ENCODE measurements around the gene ABCD2. TPM values are rescaled to one million over a fixed set of nuclear protein-coding genes. Genes with fewer than 3 reads are reported as not detected.

Gene ABCD2
- polyA plus RNA-seq, 1 experiment, result not detected

GRCh38 chr12:39575498-39575875 lies 44.1 kb downstream of the ABCD2 start:
- POLR2A ChIA-PET, result no interaction called here

DNA sequence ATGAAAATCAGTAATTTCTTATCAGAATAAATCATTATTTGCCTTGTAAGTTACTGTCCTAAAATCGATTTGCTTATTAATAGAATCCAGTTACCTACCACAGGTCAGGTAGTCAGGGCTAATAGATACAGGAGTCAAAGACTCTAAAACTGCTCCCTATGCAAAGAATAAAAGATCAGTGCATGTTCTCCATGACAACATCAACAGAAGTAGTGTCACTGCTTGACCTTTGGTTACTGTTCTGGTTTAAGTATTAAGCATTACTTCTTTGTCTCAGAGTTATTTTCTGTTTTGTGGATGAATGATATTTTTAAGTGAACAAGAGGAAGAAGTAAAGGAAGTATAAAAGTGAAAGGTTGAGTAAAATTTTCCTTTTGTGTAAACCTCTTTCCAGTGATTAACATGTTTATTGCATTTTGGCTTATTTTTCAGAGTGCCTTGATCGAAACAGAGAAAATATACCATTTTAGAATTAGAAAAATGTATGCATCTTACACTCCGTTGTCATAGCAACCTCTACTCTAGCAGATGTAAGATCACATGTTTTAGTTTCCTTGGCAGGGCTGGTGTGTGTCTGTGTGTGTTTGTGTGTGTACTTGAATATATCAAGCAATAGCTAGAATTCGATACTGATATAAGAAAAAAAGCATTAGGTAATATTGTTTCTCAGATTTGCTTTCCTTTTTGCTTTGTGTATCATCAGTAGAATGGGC lies 44.7 kb downstream of the ABCD2 start:
- TF ChIP-seq, protein P1, sequence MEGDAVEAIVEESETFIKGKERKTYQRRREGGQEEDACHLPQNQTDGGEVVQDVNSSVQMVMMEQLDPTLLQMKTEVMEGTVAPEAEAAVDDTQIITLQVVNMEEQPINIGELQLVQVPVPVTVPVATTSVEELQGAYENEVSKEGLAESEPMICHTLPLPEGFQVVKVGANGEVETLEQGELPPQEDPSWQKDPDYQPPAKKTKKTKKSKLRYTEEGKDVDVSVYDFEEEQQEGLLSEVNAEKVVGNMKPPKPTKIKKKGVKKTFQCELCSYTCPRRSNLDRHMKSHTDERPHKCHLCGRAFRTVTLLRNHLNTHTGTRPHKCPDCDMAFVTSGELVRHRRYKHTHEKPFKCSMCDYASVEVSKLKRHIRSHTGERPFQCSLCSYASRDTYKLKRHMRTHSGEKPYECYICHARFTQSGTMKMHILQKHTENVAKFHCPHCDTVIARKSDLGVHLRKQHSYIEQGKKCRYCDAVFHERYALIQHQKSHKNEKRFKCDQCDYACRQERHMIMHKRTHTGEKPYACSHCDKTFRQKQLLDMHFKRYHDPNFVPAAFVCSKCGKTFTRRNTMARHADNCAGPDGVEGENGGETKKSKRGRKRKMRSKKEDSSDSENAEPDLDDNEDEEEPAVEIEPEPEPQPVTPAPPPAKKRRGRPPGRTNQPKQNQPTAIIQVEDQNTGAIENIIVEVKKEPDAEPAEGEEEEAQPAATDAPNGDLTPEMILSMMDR (IDR thresholded peaks at IDR 0.05; ENCODE audit: insufficient read depth, low read depth, low read length), result no peak
- Histone ChIP-seq H3K4me3 (ENCODE audit: low read depth, low read length) (no peak overlapping the region), H3K27me3 (ENCODE audit: control insufficient read depth, insufficient read depth, low read length) (no peaks in the 10 kb centered on the region), H3K36me3 (ENCODE audit: control insufficient read depth, insufficient read depth, low read length) (no peaks in the 10 kb centered on the region)
- DNase-seq (ENCODE audit: low read depth), result no peak
- POLR2A ChIA-PET, result no interaction called here
- CTCF ChIA-PET, result no interaction called here

More at GRCh38 chr12:39575498-39575875, 44.1 kb downstream of the ABCD2 start:
- CTCF ChIA-PET, result no interaction called here
- Histone ChIP-seq H3K27me3 (ENCODE audit: control insufficient read depth, insufficient read depth, low read length) (no peaks in the 10 kb centered on the region), H3K4me3 (ENCODE audit: low read depth, low read length) (no peak overlapping the region), H3K36me3 (ENCODE audit: control insufficient read depth, insufficient read depth, low read length) (no peaks in the 10 kb centered on the region)
- no peak for DNase-seq (ENCODE audit: low read depth)
- TF ChIP-seq, protein P1 (IDR thresholded peaks at IDR 0.05; ENCODE audit: insufficient read depth, low read depth, low read length), result no peak

DNA sequence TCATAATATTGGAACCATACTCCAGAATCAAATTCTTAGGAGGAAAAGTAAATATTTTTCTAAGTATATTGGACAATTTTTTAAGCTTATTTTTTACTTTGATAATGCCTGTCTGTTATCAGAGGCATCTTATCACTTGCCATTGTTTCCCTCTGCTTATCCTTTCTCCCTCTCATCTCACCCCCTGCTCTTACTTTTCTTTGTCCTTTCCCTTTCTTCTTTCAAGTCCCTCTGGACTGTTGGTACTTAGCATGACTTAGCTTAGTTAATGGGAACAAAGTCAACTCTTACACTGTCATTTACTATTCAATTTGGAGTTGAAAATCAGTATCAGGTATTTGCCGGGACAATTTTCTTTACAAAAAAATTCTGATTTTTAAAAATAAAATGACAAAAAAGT lies 45.2 kb downstream of the ABCD2 start:
- H3K27me3 ChIP-seq (ENCODE audit: control insufficient read depth, insufficient read depth, low read length), result no peaks in the 10 kb centered on the region
- TF ChIP-seq, protein P1 (IDR thresholded peaks at IDR 0.05; ENCODE audit: insufficient read depth, low read depth, low read length), result no peak
- CTCF ChIA-PET, result interaction anchor here (0.6 kb wide), 1 partner anchor 31 kb away, joined by 3 read pairs; no protein-coding TSS in a partner anchor
- no peak for DNase-seq (ENCODE audit: low read depth)
- no peaks in the 10 kb centered on the region for H3K36me3 ChIP-seq (ENCODE audit: control insufficient read depth, insufficient read depth, low read length)
- no peak overlapping the region for H3K4me3 ChIP-seq (ENCODE audit: low read depth, low read length)
- POLR2A ChIA-PET, result no interaction called here

GRCh38 chr12:39573971-39574370 lies 45.6 kb downstream of the ABCD2 start:
- ChIA-PET CTCF (interaction anchor here (0.6 kb wide), 1 partner anchor 31 kb away, joined by 3 read pairs; no protein-coding TSS in a partner anchor), POLR2A (no interaction called here)
- DNase-seq (ENCODE audit: low read depth), result no peak
- H3K27me3 ChIP-seq (ENCODE audit: control insufficient read depth, insufficient read depth, low read length), result no peaks in the 10 kb centered on the region
- H3K36me3 ChIP-seq (ENCODE audit: control insufficient read depth, insufficient read depth, low read length), result no peaks in the 10 kb centered on the region
- TF ChIP-seq, protein P1 (IDR thresholded peaks at IDR 0.05; ENCODE audit: insufficient read depth, low read depth, low read length), result no peak
- no peak overlapping the region for H3K4me3 ChIP-seq (ENCODE audit: low read depth, low read length)

DNA sequence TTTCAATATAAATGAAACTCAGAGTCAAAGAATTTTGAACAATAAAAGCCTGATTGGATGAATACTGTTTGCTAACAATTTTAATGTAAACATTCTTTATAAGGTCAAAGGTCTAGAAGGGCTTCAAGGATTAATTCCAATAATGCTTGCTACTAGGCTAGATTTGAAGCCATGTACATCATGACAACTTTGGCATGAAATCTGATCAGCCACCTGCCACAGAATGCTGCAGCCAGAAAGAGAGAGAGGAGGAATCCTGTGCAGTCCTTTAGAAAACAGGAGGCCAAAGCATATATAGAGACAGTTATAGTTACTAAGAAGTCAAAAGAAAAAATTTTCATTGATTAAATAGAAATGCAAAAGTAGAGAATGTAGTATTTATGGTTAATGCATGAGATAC lies 47.1 kb downstream of the ABCD2 start:
- TF ChIP-seq, protein P1 (IDR thresholded peaks at IDR 0.05; ENCODE audit: insufficient read depth, low read depth, low read length), result no peak
- ChIA-PET POLR2A (no interaction called here), CTCF (no interaction called here)
- H3K36me3 ChIP-seq (ENCODE audit: control insufficient read depth, insufficient read depth, low read length), result no peaks in the 10 kb centered on the region
- H3K27me3 ChIP-seq (ENCODE audit: control insufficient read depth, insufficient read depth, low read length), result no peaks in the 10 kb centered on the region
- H3K4me3 ChIP-seq (ENCODE audit: low read depth, low read length), result no peak overlapping the region
- DNase-seq (ENCODE audit: low read depth), result no peak

All from BJ (cell line).